NCI-H510A (cell line): ENCODE results near the gene SGCD.

Experiments
- DNase-seq: peaks from one replicate; lab custom pipeline; 2025; lab: John Stamatoyannopoulos, UW

The SGCD gene

GRCh38 chr5:156326718-156327259 lies at the start of gene SGCD:
Gene SGCD (plus strand): TSS chr5:156327164.
- DNase-seq, result no peak

- DNase-seq, result no peak
Observed at GRCh38 chr5:156277290-156277689, 49.7 kb upstream of the SGCD start.

- no peak for DNase-seq
Observed at GRCh38 chr5:156295431-156295830, 31.5 kb upstream of the SGCD start.

GRCh38 chr5:156310115-156310514 lies 16.8 kb upstream of the SGCD start:
- DNase-seq, result no peak

GRCh38 chr5:156312897-156313694 lies 13.9 kb upstream of the SGCD start:
- DNase-seq, result no peak

- no peak for DNase-seq
Observed at GRCh38 chr5:156314416-156314815, 12.5 kb upstream of the SGCD start.

- no peak for DNase-seq
Observed at GRCh38 chr5:156322666-156323065, 4.3 kb upstream of the SGCD start.

- no peak for DNase-seq
Observed at GRCh38 chr5:156327296-156327695, 332 bp downstream of the SGCD start.

GRCh38 chr5:156328161-156328560 lies 1.2 kb downstream of the SGCD start:
- no peak for DNase-seq

GRCh38 chr5:156328766-156329165 lies 1.8 kb downstream of the SGCD start:
- no peak for DNase-seq

- DNase-seq, result no peak
Observed at GRCh38 chr5:156329171-156329611, 2.2 kb downstream of the SGCD start.

GRCh38 chr5:156330141-156330870 lies 3.3 kb downstream of the SGCD start:
- DNase-seq, result no peak

- DNase-seq, result no peak
Observed at GRCh38 chr5:156331181-156331580, 4.2 kb downstream of the SGCD start.

- no peak for DNase-seq
Observed at GRCh38 chr5:156331845-156332244, 4.9 kb downstream of the SGCD start.

- DNase-seq, result no peak
Observed at GRCh38 chr5:156332245-156332644, 5.3 kb downstream of the SGCD start.

- DNase-seq, result no peak
Observed at GRCh38 chr5:156339139-156339841, 12.3 kb downstream of the SGCD start.

GRCh38 chr5:156340893-156341292 lies 13.9 kb downstream of the SGCD start:
- DNase-seq, result no peak

GRCh38 chr5:156350256-156350655 lies 23.3 kb downstream of the SGCD start:
- no peak for DNase-seq

GRCh38 chr5:156351423-156351822 lies 24.5 kb downstream of the SGCD start:
- DNase-seq, result no peak

- DNase-seq, result no peak
Observed at GRCh38 chr5:156354571-156354970, 27.6 kb downstream of the SGCD start.

- no peak for DNase-seq
Observed at GRCh38 chr5:156356238-156356637, 29.3 kb downstream of the SGCD start.

GRCh38 chr5:156359476-156359875 lies 32.5 kb downstream of the SGCD start:
- no peak for DNase-seq
